ENCODE results near the gene MCF2L.
A peak's percentile ranks its signal among the peaks of the same experiment; 100 is the strongest.
"Not testable (repeated sequence)": the region's sequence is repeated elsewhere in the genome, so short reads cannot be mapped to it uniquely, and the experiment has no call there.

Gene MCF2L

DNA sequence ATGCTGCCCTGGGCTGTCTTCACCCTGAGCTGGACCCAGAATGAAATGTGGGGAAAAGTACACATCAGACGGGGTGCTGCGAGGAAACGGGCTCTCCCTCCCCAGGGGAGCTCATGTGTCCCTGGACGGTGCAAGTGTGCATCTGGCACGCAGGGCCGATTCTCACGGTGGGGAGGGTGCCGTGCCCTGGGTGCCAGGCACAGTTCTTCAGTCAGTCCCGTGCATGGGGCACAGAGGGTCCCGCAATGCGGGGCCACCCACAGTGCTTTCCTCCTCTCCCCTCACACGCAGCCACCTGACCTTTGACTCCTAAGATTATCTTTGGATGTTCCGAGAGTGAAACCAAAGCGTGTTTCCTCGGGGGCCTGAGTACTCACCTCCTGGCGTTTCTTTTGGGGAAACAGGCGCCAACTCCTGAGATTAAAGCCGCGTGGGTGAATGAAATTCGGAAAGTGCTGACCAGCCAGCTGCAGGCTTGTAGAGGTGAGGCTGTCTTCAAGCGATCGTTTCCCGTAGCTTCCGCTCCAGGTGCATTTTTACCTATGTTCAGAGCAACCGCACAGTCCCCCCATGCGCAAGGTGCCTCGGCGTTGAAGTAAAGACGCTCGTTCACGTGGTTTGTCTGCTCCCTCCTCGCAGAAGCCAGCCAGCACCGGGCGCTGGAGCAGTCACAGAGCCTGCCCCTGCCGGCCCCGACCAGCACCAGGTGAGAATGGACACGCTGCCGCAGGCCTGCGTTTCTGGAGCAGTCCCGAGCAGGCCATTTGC lies 119.1 kb downstream of the MCF2L start:
- DNase-seq: no peak

DNA sequence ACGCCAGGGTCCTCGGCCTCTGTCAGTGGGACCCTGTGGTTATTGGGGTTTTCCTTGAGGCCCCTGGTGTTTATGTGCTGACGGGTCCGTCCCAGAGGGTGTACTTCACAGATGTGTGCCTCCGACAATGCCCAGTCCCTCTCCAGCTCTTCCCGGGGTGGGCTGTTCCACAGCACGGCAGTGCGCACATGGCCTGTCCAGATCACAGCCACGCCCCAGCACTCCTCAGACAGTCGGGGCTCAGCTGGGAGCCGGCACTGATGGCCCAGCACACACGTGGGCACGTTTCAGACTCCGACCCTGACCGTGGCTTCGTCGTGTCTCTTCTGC lies 119.6 kb downstream of the MCF2L start:
- DNase-seq: no peak

DNA sequence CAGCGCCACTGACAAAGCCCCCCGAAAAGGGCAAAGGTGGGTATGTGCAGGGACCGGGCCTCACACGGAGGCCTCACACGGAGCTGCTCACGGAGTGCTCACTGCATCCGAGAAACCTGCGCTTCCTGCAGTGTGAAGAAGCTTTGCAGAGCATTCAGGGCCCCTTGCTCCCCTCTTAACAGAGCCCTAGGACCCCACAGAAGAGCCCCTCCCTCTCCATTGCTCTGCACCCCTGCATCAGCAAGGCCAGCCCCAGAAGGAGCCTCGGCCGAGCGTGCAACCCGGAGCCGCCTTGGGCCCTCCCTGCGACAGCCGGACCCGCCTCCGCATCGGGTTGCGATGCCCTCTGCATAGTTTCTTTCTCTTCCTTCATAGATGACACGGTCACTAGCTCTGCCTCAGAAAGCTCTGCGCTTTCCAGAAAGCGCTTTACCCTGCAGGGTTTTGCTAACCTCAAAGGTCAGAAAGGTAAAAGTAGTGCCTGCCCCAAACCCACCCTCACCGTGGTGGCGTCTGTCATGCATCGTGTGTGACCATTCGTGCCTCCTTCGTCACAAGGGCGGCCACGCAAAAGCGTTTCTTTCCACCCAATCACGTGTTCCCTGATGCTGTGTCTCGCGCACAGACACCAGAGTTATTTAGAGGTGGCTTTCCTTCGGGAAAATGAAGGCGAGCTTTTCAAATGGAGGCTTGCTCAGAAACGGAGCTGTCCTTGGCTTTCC lies 120.8 kb downstream of the MCF2L start:
- peak in 1 of 5 donors; percentile 3 for DNase-seq

DNA sequence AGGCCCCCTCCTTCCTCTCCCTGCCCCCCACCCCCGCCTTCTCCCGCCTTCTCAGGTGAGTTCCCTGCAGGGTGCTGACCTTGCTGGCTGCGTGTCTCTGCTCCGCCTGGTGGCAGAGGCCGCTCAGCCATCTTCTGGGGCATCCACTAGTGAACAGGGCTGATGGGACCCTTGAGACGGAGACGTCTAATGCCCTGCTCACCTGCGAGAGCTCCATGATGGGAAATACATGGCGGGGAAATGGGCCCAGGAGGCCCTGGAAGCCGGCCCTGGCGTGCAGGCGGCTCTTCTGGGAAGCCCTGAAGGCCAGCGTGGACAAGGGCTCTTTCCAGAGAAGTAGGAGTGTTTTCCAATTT lies 121.4 kb downstream of the MCF2L start:
- DNase-seq: no peak

DNA sequence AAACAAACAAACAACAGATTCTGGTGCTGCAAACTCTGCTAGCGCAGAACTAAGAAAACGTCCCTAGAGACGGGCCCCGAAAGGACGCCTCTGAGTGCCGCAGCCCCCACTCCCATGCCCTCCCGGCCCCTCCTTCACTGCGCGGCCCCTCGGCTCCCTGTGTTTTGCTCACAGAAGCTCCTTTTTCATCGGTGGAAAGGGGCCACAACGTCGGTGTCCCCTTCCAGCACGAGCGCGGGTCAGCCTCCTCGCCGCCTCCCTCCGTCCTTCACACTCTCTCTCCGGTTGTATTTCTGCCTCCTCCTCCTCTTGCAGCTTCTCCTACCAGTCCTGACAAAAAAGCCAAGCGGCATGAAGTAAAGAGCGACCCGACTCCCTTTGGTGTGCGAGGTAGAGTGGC lies 121.8 kb downstream of the MCF2L start:
- no peak for DNase-seq

DNA sequence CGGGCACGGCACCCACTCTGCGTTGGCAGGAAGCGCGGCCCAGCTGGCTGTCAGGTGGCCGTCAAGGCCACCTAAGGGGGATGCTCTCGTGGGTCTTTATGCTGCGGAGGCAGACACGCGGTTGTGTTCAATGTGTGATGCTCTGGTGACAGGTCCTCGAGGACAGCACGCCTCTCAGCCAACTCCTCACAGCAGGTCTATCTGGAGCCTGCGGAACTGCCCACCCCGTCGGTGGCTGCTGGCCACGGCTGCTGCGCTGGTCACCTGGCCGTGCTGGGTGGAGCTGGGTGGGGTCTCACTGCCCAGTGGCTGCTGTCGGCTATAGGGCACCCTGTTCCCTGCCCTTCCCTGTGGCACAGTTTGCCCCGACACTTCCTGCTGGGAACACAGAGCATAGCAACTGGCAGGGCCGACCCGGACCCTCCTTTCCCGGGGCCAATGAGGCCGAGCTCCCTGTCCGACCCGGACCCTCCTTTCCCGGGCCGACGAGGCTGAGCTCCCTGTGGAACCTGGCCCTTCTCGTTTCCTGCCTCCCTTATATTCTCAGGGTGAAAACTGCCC lies 122.3 kb downstream of the MCF2L start:
- no peak for DNase-seq

DNA sequence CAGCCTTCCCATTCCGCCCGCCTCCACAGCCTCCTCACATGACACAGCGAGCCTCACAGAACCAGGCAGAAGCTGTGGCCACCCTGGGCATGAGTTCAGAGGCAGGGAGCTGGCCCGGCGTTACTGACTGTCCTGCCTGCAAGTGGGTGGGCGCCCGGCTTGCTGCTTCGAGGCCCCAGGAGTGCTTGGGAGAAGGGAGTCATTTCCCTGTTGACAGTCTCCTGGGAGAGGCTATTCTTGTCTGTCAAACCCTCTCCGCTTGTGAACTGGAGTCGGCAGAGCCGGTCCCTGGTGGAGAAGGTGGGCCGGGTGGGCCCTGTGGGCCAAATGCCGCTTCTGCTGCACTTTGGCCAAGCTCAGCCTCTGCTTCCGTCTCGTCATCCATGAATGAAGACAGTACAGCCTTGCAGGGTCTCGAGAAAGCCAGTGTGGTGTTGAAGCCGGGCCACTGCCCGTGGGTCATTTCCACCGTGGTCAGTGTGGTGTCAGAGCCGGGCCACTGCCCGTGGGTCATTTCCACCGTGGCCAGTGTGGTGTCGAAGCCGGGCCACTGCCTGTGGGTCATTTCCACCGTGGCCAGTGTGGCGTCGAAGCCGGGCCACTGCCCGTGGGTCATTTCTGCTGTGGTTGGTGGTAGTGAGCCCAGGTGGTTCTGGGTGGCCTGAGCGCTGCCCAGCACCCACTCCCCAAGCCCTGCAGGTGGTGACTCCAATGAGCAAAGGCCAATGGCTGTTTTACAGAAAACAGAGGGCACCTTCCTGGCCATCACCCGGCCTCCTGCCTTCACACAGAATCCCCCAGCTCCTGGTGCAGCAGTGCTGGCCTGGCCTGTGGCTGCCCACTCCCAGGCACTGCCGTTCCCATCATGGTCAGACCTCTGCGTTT lies 123.1 kb downstream of the MCF2L start:
- no peak for DNase-seq

DNA sequence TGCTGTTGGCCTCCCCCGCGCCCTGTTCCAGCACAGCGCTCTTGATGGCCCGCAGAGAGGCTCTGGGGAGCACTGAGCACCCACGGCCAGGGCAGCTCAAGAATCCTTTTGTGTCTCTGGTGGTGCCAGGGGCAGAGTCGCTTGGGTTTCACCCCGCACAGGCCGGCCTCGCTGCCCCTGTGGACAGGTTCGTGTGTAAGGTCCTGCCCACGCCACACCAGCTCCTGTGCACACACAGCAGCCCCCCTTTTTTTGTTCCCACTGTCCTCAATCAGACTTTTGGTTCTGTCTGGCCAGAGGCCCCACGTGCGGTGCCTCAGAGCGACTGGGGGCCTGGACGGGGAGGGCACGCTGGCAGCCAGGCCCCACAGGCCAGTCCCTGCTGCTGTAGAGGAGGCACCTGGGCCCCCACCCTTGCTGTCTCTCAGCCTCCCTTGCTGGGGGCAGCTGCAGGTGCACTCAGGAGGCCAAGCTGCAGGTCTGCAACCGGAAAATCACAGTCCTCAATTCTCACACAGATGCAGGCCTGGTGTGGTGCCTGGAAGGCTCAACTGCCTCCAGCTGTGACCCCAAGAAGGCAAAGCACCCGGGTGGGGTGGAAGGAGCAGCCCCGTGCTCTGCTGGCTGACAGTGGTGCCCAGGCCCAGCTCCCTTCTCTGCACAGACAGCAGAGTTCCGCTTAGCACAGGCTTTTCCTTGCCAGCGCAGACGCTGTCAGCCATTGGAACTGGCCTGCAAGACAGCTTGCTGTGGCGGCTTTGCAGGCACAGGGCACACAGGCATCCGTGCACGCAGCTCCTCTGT lies 124.0 kb downstream of the MCF2L start:
- no peak for DNase-seq

DNA sequence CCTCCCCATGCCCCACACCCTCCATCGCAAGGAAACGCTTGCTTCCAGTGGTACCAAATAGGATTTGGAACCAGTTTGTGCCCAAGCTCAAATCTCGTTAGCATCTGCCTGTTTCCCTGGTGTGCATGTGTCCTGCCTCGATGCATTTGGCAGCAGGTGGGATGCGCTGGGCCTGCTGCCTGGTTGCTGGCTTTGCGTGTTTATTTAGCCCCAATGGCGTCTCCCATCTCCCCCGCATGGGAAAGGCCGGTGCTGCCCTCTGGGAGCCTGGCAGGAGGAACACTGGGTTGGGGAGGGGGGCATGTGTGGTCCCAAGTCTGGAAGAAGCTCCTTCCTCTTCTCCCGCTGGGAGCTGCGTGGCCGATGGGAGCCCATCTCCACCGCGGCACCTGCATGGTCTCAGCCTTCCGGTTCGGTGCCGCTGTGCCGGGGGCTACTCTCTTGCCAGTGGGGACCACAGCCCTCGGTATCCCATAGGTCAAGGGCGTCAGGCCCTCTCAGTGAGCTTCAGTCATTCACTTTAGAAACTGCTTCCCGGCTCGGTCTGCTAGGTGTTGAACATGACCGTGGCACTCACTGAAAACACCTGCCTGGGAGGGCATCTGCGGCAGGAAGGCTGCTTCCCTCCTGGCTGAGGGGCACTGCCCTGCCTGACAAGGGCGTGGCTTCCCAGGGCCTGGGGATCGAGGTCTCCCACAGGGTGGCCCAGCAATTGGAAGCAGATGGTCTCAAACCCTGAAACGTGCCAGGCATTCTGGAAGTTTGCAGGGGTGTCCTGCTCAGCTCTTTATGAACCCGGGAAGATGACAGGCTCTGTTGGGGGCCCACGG lies 124.8 kb downstream of the MCF2L start:
- DNase-seq: no peak

DNA sequence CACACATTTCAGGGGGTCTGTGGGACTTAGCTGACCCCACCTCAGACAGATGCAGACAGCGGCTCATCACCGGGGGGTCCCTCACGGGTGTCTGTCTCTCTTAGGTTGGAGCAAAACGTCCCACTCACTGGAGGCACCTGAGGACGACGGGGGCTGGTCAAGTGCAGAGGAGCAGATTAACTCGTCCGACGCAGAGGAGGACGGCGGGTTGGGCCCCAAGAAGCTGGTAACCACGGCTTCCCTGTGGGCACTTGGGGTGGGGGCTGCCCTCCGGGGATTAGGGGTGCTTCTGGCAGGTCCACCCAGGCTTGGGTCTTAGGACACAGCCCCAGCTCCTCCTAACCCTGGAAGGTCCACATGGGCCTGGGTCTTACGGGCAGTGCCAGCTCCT lies 125.4 kb downstream of the MCF2L start:
- no peak for DNase-seq

DNA sequence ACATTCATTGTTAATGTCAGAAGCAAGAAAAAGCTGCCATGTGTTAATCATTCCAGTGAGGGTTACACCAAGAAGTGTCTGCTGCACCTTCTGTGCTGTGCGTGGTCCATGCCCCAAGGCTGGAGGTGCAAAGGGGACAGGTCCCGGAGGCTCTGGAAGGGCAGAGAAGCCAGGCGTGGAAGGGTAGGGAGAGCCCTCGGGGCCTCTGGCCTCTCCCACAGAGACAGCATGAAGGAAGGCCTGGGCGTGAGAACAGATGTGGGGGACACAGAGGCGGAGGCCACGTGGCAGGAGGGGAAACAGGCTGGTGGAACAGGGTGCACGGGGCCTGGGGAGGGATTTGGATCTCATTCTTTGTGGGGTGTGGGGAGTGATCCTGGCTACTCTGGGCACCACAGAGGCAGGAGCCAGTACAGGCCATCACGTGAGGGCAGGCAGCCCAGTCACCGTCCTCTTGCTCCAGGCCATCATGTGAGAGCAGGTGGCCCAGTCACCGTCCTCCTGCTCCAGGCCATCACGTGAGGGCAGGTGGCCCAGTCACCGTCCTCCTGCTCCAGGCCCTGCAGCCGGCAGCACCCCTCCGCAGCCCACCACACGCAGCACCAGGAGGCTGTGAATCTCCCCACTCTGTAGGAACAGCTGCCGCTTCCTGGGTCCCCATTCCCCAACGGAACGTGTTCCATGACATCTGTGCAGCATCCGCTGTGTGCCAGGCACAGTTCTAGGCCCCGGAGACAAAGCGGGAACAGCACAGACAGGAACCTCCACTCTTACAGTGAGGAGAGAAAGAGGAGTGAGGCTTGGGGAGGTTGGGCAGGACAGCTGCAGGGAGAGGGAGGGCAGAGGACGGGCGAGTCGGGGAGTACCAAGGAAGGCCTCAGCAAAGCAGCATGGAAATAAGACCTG lies 126.4 kb downstream of the MCF2L start:
- no peak for DNase-seq

DNA sequence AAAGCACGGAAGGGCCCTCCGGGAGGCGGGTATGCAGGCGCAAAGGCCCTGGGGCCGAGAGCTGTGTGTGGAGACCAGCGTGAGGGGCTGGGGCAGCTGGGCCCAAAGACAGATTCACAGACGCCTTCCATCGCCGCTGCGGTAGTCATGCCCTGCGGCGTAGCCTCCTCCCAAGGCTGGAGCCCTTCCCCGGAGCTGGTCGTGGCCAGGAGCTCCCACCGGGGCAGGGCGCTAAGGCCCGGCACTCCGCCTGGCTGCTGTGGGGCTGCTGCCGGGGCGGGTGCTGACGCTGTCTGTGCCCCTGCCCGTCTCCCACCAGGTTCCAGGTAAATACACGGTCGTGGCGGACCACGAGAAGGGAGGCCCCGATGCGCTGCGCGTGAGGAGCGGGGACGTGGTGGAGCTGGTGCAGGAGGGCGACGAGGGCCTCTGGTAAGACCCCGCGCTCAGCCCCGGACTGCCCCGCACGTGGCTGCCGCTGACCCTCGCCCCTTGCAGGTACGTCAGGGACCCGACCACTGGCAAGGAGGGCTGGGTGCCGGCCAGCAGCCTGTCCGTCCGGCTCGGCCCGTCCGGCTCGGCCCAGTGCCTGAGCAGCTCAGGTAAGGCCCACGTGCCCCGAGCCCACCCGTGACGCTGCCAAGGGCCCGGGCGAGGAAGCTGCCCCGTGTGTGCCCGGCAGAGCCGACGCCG lies 127.2 kb downstream of the MCF2L start:
- DNase-seq: no peak

DNA sequence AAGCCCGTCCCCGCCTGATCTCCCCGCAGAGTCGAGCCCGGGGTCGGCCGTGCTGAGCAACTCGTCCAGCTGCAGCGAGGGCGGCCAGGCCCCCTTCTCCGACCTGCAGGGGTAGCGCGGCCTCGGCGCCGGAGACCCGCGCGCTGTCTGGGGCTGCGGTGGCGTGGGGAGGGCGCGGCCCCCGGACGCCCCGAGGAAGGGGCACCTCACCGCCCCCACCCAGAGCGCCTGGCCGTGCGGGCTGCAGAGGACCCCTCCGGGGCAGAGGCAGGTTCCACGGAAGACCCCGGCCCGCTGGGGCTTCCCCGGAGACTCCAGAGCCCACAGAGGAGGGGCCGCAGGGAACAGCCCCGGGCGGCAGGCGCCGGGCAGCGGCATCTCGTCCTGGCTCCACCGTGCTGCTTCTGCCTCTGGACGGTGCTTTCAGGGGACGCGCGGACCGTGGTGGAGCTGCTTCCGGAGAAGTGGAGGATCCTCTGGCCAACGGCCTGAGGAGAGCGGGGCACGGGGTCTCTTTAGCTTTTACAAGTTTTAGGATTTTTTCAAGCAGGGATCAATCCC lies 127.8 kb downstream of the MCF2L start:
- no peak for DNase-seq

DNA sequence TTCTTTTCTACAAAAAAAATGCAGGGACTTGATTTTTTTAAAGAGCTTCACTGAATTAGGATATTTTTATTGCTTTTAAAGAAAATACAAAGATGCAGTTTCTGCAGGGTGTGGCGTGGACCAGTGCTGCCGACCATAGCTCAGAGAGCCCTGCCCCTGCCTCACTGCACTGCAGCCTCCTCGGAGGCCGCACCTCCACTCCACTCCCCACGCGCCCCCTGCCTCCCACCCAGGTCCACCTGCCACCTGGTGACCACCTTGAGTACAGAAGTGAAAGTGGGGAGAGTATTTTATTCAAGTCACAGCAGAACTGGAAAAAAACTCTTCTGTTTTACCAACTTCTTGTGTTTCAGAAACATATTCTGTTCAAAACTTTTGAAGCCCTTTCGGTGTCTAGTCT lies 128.6 kb downstream of the MCF2L start:
- DNase-seq: no peak

DNA sequence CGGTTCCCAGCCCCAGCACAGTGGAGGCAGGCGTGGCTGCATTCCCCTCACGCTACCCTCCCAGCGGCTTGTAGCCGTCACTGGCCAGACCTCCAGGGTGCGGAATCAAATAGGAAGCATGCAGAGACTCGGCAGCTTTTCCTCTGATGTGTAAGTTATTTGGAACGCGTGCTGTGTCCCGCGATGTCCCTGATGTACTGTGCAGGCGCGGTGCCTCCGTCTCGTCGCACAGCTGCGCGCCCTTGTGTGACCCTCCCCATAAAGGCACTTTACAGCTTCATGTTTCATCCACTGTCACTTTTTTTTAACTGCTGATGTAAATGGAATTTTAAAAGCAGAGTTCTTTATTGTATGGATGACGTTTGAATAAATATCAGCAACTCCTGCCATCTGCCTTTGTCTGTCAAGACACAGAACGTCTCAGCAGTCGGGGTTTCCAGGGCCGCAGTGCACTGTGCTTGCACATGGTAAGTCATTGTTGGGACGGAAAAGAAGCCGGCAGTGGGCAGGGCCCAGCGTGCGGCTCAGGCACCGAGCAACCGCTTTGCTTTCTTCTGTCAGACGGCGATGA lies 129.2 kb downstream of the MCF2L start:
- DNase-seq: no peak

DNA sequence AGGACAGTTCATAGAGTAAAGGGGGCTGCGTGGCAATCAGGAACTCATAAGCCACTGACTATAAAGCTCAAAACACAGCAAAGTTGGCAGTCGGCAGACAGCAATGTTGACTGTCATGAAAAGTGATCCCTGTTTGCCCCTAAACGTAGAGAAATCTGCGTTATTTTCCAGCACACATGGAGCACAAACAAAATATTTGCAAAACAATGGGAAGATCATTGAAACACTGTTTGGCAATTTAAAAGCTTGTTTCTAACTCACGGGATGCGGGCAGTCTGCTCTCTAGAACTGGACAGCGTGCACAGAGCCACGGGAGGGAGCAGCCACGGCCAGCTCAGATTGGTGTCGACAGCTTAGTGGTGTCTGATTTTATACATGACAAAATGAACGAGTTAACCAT lies 130.1 kb downstream of the MCF2L start:
- DNase-seq: no peak

DNA sequence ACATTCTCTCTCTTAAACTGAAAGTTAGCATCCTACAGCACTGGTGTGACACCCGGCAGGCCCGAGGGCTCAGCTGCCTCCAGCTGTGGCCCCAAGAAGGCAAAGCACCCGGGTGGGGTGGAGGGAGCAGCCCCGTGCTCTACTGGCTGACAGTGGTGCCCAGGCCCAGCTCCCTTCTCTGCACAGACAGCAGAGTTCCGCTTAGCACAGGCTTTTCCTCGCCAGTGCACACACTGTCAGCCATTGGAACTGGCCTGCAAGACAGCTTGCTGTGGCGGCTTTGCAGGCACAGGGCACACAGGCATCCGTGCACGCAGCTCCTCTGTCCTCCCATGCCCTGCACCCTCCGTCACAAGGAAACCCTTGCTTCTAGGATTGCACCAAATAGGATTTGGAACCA lies 133.3 kb downstream of the MCF2L start:
- not testable (repeated sequence) for DNase-seq

DNA sequence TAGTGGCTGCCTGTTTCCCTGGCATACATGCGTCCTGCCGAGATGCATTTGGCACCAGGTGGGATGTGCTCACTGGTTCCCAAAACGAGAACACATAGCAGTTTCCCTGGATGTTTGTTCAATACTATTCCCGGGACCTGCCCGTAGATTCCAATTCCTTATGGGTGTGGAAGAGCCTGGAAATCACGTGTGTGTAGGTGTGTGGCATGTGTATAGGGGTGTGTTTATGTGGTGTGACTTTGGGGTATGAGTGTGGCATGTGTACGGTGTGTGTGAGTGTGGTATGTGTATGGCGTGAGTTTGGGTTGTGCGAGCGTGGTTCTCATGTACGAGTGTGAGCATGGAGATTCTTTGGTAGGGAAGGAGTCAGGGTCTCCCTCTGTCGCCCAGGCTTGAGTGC lies 133.7 kb downstream of the MCF2L start:
- DNase-seq: no peak

DNA sequence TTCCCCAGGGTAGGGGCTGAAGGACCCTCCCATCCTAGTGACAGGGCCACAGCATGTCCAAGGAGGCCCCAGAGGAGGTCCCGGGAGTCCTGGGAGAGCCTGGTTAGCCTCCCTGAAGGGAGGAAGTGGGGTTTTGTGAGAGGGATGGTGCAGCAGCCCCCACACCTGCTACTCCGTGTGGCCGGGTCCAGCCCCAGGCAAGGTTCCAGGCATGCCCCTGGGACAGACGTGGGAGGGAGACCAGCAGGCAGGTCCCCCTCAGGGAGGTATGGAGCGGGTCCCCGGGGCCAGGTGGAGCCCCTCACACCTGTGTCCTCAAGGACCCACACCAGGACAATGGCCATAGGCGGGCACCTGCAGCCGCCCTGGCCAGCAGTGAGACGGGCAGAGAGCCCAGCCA lies 134.6 kb downstream of the MCF2L start:
- no peak for DNase-seq
